Inflammatory macrophage treated with lipopolysaccharide for 1 hour (primary cell): Measurements from ENCODE around the gene ANKRD33B.
"Not testable (repeated sequence)": the region's sequence is repeated elsewhere in the genome, so short reads cannot be mapped to it uniquely, and the experiment has no call there.

Source experiments
- DNase-seq, 2 donors: peaks; one replicate each; pipeline ENCODE4 v3.0.0-alpha.2; 2020 to 2022

Gene ANKRD33B

GRCh38 chr5:10662661-10663488 is 99.0 kb downstream of the ANKRD33B start:
- no peak for DNase-seq

GRCh38 chr5:10663489-10664179 is 99.8 kb downstream of the ANKRD33B start:
- no peak for DNase-seq

GRCh38 chr5:10664180-10664769 is 100.4 kb downstream of the ANKRD33B start:
- DNase-seq, result not testable (repeated sequence)

DNA sequence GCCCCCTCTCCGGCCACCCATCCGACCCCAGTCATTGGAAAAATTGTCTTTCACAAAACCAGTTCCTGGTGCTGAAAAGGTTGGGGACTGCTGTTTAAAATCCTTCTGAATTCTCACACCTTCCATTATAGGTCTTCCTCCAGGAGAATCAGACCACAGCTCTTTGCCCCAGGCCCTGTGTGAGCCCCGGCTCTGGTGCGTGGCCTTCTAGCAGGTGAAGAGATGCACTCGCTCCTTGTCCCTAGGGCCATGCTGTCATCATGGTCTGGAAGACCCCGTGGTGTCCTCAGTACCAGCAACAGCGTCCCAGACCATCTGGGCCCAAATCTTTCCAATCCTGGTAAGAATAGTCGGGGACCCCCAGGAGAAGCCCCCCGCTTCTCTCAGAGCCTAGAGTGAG is 101.9 kb downstream of the ANKRD33B start:
- no peak for DNase-seq

GRCh38 chr5:10666531-10667299 is 102.8 kb downstream of the ANKRD33B start:
- DNase-seq, result no peak

GRCh38 chr5:10667431-10668057 is 103.7 kb downstream of the ANKRD33B start:
- DNase-seq, result no peak

- DNase-seq, result no peak
These were observed 104.8 kb downstream of the ANKRD33B start for GRCh38 chr5:10668697-10669096.

DNA sequence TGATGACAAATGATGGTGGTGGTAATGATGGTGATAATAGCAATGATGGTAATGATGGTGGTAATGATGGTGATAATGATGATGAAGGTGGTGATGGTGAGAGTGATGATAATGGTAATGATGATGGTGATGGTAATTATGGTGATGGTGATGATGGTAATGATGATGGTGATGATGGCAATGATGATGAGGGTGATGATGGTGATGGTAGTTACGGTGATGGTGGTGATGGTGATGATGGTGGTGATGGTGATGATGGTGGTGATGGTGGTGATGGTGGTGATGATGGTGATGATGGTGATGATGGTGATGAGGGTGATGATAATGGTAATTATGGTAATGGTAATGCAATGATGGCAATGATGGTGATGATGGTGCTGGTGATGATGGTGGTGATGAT is 106.1 kb downstream of the ANKRD33B start:
- DNase-seq, result no peak

- DNase-seq, result peak; percentile 67 to 73
These were observed 107.5 kb downstream of the ANKRD33B start for GRCh38 chr5:10671041-10672008.

GRCh38 chr5:10672146-10673016 is 108.5 kb downstream of the ANKRD33B start:
- no peak for DNase-seq

DNA sequence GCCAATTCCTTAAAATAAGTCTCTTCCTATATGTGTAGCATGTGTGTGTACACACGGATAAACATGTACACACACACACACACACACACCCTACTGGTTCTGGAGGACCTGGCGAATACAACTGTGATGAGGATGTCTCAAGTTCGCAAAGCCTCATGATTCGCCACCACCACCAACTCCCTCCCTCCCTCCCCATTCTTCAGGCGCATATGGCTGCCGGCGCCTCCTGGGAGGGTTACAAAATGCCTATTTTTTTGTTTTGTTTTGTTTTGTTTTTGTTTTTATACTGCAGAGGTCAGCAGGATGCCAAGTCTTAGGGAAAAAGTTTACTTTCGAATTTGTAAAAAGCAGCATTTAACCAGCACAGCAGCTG is 109.1 kb downstream of the ANKRD33B start:
- DNase-seq, result no peak

DNA sequence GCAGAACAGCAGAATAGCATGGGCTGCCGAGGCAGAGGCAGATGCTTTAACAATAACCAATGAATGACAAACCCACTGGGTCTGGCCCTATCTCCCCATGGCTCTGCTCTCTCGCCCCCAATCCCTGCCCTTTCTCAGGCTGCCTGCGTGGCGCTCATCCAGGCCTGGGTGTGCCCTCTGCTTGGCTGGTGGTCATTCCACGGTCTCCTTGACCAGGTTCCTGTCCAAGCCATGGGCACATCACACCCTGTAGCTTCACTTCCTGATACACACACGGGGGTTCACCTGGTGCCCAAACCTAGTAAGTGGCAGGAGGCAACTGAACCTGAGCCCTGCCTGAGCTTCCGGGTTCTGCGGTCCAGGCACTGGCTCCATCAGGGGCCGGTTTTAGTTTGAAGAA is 109.5 kb downstream of the ANKRD33B start:
- no peak for DNase-seq

GRCh38 chr5:10674096-10674495 is 110.2 kb downstream of the ANKRD33B start:
- no peak for DNase-seq

- no peak for DNase-seq
These were observed 110.7 kb downstream of the ANKRD33B start for GRCh38 chr5:10674582-10674981.

- DNase-seq, result no peak
These were observed 111.4 kb downstream of the ANKRD33B start for GRCh38 chr5:10675177-10675700.

DNA sequence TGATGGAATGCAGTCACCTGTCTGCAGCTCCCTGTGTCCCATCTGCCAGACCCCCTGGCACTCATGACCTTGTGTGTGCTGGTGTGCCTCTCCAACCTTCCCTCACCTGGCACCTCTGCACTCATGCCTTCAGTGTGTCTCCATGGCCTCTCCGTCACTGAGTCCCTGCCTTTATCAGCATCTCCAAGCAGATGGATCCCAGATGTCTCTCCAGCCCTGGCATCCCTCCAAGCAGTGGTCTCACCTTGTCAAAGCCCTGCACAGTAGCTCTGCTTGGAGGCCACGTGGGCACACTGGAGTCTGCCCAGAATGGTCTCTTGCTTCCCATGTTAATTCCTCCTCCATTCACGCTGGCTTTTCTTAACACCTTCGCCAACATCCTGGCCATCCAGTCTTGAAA is 112.4 kb downstream of the ANKRD33B start:
- DNase-seq, result no peak

GRCh38 chr5:10676946-10677345 is 113.1 kb downstream of the ANKRD33B start:
- no peak for DNase-seq

GRCh38 chr5:10677533-10677932 is 113.7 kb downstream of the ANKRD33B start:
- no peak for DNase-seq

- DNase-seq, result no peak
These were observed 114.4 kb downstream of the ANKRD33B start for GRCh38 chr5:10678244-10678643.

DNA sequence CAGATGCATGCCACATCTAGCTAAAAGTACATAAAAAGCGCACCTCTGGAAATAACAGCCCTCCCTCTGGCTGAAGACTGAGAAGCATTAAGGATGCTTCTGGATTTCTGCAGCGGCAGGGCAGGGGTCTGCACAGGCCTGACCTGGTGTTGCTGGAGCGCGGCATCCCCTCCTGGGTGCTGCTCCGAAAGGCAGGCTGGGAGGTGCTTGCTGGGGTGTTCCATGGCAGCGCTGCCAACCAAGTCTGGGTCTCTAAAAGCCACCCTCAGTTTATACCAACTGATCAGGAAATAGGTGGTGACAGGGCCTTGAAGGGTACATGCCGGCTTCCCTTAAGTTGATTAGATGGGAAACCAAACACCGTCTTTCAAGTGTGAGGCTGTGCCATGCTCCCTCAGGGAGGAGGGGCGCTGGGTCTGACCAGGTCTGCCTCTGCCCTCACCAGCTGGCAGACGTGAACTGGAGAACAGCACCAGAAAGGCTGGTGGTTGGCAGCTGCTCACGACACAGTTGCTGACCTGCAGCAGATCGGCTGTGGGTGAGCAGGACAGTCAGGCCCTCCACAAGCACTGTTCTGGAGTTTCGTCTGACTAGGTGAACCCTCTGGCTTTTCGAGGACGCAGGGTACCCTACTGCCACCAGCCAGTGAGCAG is 115.6 kb downstream of the ANKRD33B start:
- no peak for DNase-seq
